Measurements from ENCODE around the gene DYDC2.

DYDC2 gene

GRCh38 chr10:80322158-80322557 is 34.4 kb upstream of the DYDC2 start:
- WGBS, 2 donors (ENCODE audit: extremely low coverage in 2 of 2, insufficient read length in 2 of 2, insufficient replicate concordance in 1 of 2): no CpG with 5 or more reads among the region's 2 CpGs
- Histone ChIP-seq H4K91ac (ENCODE audit: low read depth, low read length, poor library complexity) (no peak overlapping the region), H2AK5ac (ENCODE audit: low read depth, low read length) (no peak overlapping the region), H2BK12ac (ENCODE audit: low read length) (no peak overlapping the region), H3K18ac (ENCODE audit: low read length) (no peak overlapping the region), H3K4me3 (ENCODE audit: low read length in 2 of 2) (no peak overlapping the region), H3K4ac (ENCODE audit: low read length) (no peak overlapping the region), H2AFZ (ENCODE audit: low read length) (no peak overlapping the region), H2BK120ac (ENCODE audit: low read depth, low read length) (no peak overlapping the region), H3K4me1 (ENCODE audit: control insufficient read depth in 2 of 2, insufficient read depth in 1 of 2, low read depth in 1 of 2, low read length in 2 of 2) (peaks cover 2 to 7% of the 10 kb centered on the region in 2 donors), H4K8ac (ENCODE audit: low read depth, low read length) (no peak overlapping the region), H2BK5ac (ENCODE audit: low read length) (no peak overlapping the region), H3K9ac (ENCODE audit: low read depth, low read length, poor library complexity) (no peak overlapping the region), H2BK15ac (ENCODE audit: low read length) (no peak overlapping the region), H3K14ac (ENCODE audit: low read length) (no peak overlapping the region), H3K4me2 (ENCODE audit: insufficient read depth, low read length, poor library complexity, severe bottlenecking) (no peak overlapping the region), H3K36me3 (replicated peaks in 1 of 2; ENCODE audit: control insufficient read depth in 2 of 2, insufficient read depth in 2 of 2, low read length in 2 of 2) (no peaks in the 10 kb centered on the region), H3K27ac (replicated peaks; ENCODE audit: low read length) (no peak overlapping the region), H3K23ac (ENCODE audit: low read depth, low read length, poor library complexity) (no peak overlapping the region), H3K79me1 (ENCODE audit: low read depth, low read length) (no peaks in the 10 kb centered on the region), H3K27me3 (ENCODE audit: control insufficient read depth in 3 of 3, insufficient read depth in 3 of 3, low read depth in 1 of 3, low read length in 3 of 3) (peaks cover 0 to 3% (median 0%) of the 10 kb centered on the region in 3 experiments), H3K9me3 (replicated peaks in 1 of 2; ENCODE audit: control insufficient read depth in 2 of 2, insufficient read depth in 1 of 2, low read depth in 1 of 2, low read length in 2 of 2) (no peaks in the 10 kb centered on the region)
- no peak for DNase-seq (ENCODE audit: low spot score)

GRCh38 chr10:80322711-80323110 is 33.9 kb upstream of the DYDC2 start:
- H3K9ac ChIP-seq (ENCODE audit: low read depth, low read length, poor library complexity): no peak overlapping the region
- no peak overlapping the region for H3K4me3 ChIP-seq (ENCODE audit: low read length in 2 of 2)
- H4K91ac ChIP-seq (ENCODE audit: low read depth, low read length, poor library complexity): no peak overlapping the region
- H2BK5ac ChIP-seq (ENCODE audit: low read length): no peak overlapping the region
- H3K14ac ChIP-seq (ENCODE audit: low read length): no peak overlapping the region
- H3K4ac ChIP-seq (ENCODE audit: low read length): no peak overlapping the region
- no peaks in the 10 kb centered on the region for H3K79me1 ChIP-seq (ENCODE audit: low read depth, low read length)
- no peak overlapping the region for H2AFZ ChIP-seq (ENCODE audit: low read length)
- H3K27me3 ChIP-seq (ENCODE audit: control insufficient read depth in 3 of 3, insufficient read depth in 3 of 3, low read depth in 1 of 3, low read length in 3 of 3): peaks cover 0 to 3% (median 0%) of the 10 kb centered on the region in 3 experiments
- no peaks in the 10 kb centered on the region for H3K9me3 ChIP-seq (replicated peaks in 1 of 2; ENCODE audit: control insufficient read depth in 2 of 2, insufficient read depth in 1 of 2, low read depth in 1 of 2, low read length in 2 of 2)
- H2BK120ac ChIP-seq (ENCODE audit: low read depth, low read length): no peak overlapping the region
- no peak overlapping the region for H3K18ac ChIP-seq (ENCODE audit: low read length)
- no peak overlapping the region for H4K8ac ChIP-seq (ENCODE audit: low read depth, low read length)
- WGBS, 2 donors (ENCODE audit: extremely low coverage in 2 of 2, insufficient read length in 2 of 2, insufficient replicate concordance in 1 of 2): no CpG with 5 or more reads among the region's 1 CpG
- H3K4me2 ChIP-seq (ENCODE audit: insufficient read depth, low read length, poor library complexity, severe bottlenecking): no peak overlapping the region
- H2BK15ac ChIP-seq (ENCODE audit: low read length): no peak overlapping the region
- H3K36me3 ChIP-seq (replicated peaks in 1 of 2; ENCODE audit: control insufficient read depth in 2 of 2, insufficient read depth in 2 of 2, low read length in 2 of 2): no peaks in the 10 kb centered on the region
- H2BK12ac ChIP-seq (ENCODE audit: low read length): no peak overlapping the region
- no peak overlapping the region for H3K23ac ChIP-seq (ENCODE audit: low read depth, low read length, poor library complexity)
- peaks cover 2 to 7% of the 10 kb centered on the region in 2 donors for H3K4me1 ChIP-seq (ENCODE audit: control insufficient read depth in 2 of 2, insufficient read depth in 1 of 2, low read depth in 1 of 2, low read length in 2 of 2)
- no peak for DNase-seq (ENCODE audit: low spot score)
- H3K27ac ChIP-seq (replicated peaks; ENCODE audit: low read length): peak overlapping the region; percentile 25
- H2AK5ac ChIP-seq (ENCODE audit: low read depth, low read length): no peak overlapping the region

GRCh38 chr10:80323311-80323710 is 33.3 kb upstream of the DYDC2 start:
- Histone ChIP-seq H3K4me1 (ENCODE audit: control insufficient read depth in 2 of 2, insufficient read depth in 1 of 2, low read depth in 1 of 2, low read length in 2 of 2) (peaks cover 2 to 7% of the 10 kb centered on the region in 2 donors), H3K27ac (replicated peaks; ENCODE audit: low read length) (no peak overlapping the region), H3K4ac (ENCODE audit: low read length) (no peak overlapping the region), H3K9me3 (replicated peaks in 1 of 2; ENCODE audit: control insufficient read depth in 2 of 2, insufficient read depth in 1 of 2, low read depth in 1 of 2, low read length in 2 of 2) (no peaks in the 10 kb centered on the region), H2BK120ac (ENCODE audit: low read depth, low read length) (no peak overlapping the region), H2BK12ac (ENCODE audit: low read length) (no peak overlapping the region), H3K36me3 (replicated peaks in 1 of 2; ENCODE audit: control insufficient read depth in 2 of 2, insufficient read depth in 2 of 2, low read length in 2 of 2) (no peaks in the 10 kb centered on the region), H2BK15ac (ENCODE audit: low read length) (peak overlapping the region; percentile 35), H3K4me2 (ENCODE audit: insufficient read depth, low read length, poor library complexity, severe bottlenecking) (no peak overlapping the region), H3K18ac (ENCODE audit: low read length) (peak overlapping the region; percentile 63), H3K27me3 (ENCODE audit: control insufficient read depth in 3 of 3, insufficient read depth in 3 of 3, low read depth in 1 of 3, low read length in 3 of 3) (peaks cover 0 to 3% (median 0%) of the 10 kb centered on the region in 3 experiments), H2AK5ac (ENCODE audit: low read depth, low read length) (no peak overlapping the region), H3K9ac (ENCODE audit: low read depth, low read length, poor library complexity) (peak overlapping the region; percentile 66), H3K14ac (ENCODE audit: low read length) (peak overlapping the region; percentile 42), H3K79me1 (ENCODE audit: low read depth, low read length) (no peaks in the 10 kb centered on the region), H3K23ac (ENCODE audit: low read depth, low read length, poor library complexity) (no peak overlapping the region), H2AFZ (ENCODE audit: low read length) (no peak overlapping the region), H3K4me3 (ENCODE audit: low read length in 2 of 2) (no peak overlapping the region), H4K91ac (ENCODE audit: low read depth, low read length, poor library complexity) (peak overlapping the region; percentile 24), H4K8ac (ENCODE audit: low read depth, low read length) (no peak overlapping the region), H2BK5ac (ENCODE audit: low read length) (no peak overlapping the region)
- no peak for DNase-seq (ENCODE audit: low spot score)
- WGBS, 2 donors (ENCODE audit: extremely low coverage in 2 of 2, insufficient read length in 2 of 2, insufficient replicate concordance in 1 of 2): no CpG with 5 or more reads among the region's 3 CpGs

- no peak for DNase-seq (ENCODE audit: low spot score)
- H3K23ac ChIP-seq (ENCODE audit: low read depth, low read length, poor library complexity): no peak overlapping the region
- H2AK5ac ChIP-seq (ENCODE audit: low read depth, low read length): no peak overlapping the region
- no peaks in the 10 kb centered on the region for H3K9me3 ChIP-seq (replicated peaks in 1 of 2; ENCODE audit: control insufficient read depth in 2 of 2, insufficient read depth in 1 of 2, low read depth in 1 of 2, low read length in 2 of 2)
- no peak overlapping the region for H2BK12ac ChIP-seq (ENCODE audit: low read length)
- H2BK5ac ChIP-seq (ENCODE audit: low read length): no peak overlapping the region
- H4K8ac ChIP-seq (ENCODE audit: low read depth, low read length): no peak overlapping the region
- no peak overlapping the region for H3K14ac ChIP-seq (ENCODE audit: low read length)
- no peak overlapping the region for H2AFZ ChIP-seq (ENCODE audit: low read length)
- peaks cover 0 to 3% (median 0%) of the 10 kb centered on the region in 3 experiments for H3K27me3 ChIP-seq (ENCODE audit: control insufficient read depth in 3 of 3, insufficient read depth in 3 of 3, low read depth in 1 of 3, low read length in 3 of 3)
- peaks cover 2 to 7% of the 10 kb centered on the region in 2 donors for H3K4me1 ChIP-seq (ENCODE audit: control insufficient read depth in 2 of 2, insufficient read depth in 1 of 2, low read depth in 1 of 2, low read length in 2 of 2)
- no peak overlapping the region for H3K18ac ChIP-seq (ENCODE audit: low read length)
- H3K4me3 ChIP-seq (ENCODE audit: low read length in 2 of 2): no peak overlapping the region
- H4K91ac ChIP-seq (ENCODE audit: low read depth, low read length, poor library complexity): no peak overlapping the region
- H2BK120ac ChIP-seq (ENCODE audit: low read depth, low read length): no peak overlapping the region
- H3K79me1 ChIP-seq (ENCODE audit: low read depth, low read length): no peaks in the 10 kb centered on the region
- no peak overlapping the region for H3K4ac ChIP-seq (ENCODE audit: low read length)
- no peak overlapping the region for H3K9ac ChIP-seq (ENCODE audit: low read depth, low read length, poor library complexity)
- H3K27ac ChIP-seq (replicated peaks; ENCODE audit: low read length): no peak overlapping the region
- H2BK15ac ChIP-seq (ENCODE audit: low read length): no peak overlapping the region
- WGBS, 2 donors (ENCODE audit: extremely low coverage in 2 of 2, insufficient read length in 2 of 2, insufficient replicate concordance in 1 of 2): no CpG with 5 or more reads among the region's 1 CpG
- no peak overlapping the region for H3K4me2 ChIP-seq (ENCODE audit: insufficient read depth, low read length, poor library complexity, severe bottlenecking)
- H3K36me3 ChIP-seq (replicated peaks in 1 of 2; ENCODE audit: control insufficient read depth in 2 of 2, insufficient read depth in 2 of 2, low read length in 2 of 2): no peaks in the 10 kb centered on the region
Observed at GRCh38 chr10:80324086-80324485, 32.5 kb upstream of the DYDC2 start.

Measured in neuronal stem cell (in vitro differentiated cells).